NAMALWA (cell line): ENCODE results near the gene PAPPA.

Experiments used
- DNase-seq: peaks from one replicate; pipeline ENCODE4 v3.0.0-alpha.2; 2015; ENCODE audit warnings: low spot score

The PAPPA gene

DNA sequence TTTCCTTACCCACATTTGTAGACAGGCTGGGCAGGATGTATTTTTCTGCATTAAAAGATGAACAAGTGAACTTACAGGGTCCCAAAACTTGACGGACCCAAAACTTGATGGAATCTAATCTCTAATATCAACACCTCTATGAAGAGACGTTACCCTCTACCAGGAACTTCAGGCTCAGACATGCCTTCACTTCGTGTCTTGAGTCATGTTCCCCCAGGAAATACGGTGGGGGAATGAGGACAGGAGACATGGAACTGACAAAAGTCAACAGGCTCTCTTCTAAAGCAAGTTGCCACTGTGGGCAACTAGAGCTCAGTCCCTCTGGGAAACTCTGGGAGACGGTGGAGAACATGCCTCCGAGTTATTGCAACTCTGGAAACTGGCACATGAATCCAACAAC lies 196.1 kb downstream of the PAPPA start:
- no peak for DNase-seq

DNA sequence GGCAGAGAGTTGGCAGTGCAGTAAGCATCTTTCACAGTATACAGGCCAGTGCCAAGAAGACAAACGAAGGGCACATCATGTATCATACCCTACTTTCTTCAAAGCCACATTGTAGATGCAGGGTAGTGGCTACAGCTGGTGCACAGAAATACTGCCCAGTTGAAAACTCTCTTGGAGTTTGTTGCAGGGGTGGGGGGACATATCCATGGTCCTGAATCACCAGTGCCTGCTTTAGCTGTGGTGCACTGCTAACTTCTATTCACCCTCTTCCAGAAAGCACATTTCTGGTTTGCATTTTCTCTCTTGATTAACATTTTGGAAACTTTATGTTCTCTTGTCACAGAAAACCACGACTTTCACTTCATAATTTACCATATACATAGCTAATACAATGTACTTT lies 196.6 kb downstream of the PAPPA start:
- DNase-seq: no peak

DNA sequence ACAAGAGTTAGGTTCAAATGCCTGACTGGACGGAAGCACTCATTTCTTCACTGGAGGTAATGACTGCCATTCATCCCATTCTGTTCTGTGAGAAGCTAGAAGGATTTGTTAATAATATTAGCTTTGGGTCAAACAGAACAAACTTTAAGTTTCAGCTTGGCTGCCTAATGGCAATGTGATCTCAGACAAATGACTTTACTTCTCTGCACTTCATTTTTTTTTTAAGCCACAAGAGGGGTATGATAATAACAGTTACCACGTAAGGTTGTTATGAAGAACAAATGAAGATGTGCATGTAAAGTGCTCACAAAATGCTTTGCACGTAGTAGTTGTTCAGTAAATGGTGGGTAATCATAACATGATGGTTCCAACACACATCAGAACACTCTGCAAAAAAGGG lies 199.4 kb downstream of the PAPPA start:
- DNase-seq: no peak

DNA sequence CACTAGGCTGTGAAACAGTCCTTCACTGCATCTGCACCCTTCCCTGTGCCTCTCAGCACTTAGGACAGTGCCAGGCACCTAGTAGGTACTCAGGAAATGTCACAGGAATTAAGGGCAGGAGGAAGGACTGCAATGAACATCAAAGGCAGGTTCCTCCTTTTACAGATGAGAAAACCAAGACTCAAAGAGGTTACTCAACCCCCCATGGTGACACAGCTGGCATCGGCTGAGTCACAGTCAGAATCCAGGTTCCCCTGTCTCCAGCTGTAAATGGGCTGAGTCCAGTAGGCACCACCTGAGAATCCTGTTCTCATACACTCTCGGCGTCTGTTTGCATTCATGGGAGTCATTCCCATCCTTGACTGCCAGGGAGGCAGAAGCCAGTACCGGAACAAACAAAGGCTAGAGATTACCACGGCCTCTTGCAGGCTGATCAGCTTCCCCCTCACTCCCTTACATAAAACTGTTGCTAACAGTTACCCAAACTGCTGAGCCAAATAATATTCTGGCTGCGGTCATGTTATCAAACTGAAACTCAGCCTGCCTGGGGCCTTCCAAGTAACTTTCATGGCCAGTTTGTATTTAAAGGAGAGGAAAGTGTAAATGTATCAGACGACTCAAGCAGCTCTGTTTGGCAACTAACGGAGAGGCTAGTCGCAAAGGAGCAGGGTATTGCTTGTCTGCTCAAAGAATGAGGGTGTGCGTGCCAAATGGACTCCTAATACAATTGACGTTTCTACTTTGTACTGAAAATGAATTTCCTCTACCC lies 201.7 kb downstream of the PAPPA start:
- no peak for DNase-seq

DNA sequence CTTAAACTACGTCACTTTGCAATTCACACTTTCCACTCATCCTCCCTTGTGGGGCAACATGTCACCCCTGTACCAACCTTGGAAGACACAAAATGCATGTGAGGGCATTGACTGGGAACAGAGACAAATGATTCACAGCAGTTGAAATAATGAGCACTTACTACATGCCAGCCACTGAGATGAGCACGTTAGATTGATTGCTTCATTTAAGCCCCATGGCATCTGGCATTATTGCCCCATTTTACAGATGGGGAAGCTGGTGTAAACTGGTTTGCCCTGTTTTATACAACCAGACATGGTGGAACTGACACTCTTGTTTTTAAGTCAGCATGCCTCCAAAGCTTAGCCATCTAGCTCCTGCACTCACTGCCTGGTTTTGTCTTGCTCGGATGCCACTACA lies 204.7 kb downstream of the PAPPA start:
- DNase-seq: no peak

DNA sequence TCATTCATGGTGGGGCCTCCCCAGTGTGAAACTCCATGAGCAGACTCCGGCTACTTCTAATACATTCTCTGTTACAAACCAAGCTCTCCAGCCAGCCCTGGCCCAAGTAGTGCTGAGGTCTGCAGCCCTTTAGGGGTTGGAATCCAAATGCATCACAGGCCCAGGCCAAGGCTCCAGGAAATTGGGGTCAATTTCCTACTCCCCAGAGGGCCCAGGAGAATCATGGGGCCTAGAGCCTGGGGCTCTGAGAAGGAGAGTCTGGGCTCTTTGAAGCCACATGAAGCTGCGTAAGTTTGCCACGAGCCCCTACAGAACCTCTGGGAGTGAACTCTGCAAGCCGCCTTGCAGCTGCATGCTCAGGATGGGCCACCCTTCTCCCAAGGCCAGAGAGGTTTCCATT lies 206.4 kb downstream of the PAPPA start:
- DNase-seq: no peak

DNA sequence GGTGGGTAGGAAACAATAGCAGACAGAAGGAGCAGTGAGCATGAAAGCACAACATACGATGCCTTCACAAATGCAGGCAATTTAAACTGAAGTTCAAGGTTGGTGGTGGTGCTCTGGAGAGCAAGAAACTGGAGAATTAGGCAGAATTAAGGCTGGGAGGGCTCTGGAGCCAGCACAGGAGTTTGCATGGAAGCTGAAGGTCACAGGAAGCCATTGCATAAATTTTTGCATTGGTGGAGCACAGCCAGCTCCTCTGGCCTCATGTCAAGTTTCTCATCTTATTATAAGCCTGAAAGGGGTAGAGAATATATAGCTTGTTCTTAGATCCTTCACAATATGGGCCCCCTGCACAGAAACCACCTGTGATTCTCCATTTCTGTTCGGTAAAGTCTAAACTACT lies 207.4 kb downstream of the PAPPA start:
- DNase-seq: no peak

DNA sequence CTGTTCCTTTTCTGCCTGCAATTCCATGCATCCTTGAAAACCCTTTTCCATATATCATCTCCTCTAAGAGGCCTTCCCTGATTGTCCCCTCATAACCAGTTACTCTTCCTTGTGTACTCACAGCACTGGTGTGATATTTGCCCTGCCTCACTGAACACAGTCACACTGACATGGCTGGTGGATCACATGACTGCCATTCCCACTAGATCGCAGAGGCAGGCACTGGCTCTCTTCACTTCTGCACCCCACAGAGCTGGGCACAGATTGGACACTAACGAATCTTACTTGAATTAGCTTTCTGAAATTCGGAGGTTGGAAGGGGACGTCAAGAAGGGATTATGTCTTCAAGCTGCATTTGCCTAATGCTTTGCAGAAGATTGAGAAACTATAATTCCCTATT lies 208.0 kb downstream of the PAPPA start:
- DNase-seq: no peak

DNA sequence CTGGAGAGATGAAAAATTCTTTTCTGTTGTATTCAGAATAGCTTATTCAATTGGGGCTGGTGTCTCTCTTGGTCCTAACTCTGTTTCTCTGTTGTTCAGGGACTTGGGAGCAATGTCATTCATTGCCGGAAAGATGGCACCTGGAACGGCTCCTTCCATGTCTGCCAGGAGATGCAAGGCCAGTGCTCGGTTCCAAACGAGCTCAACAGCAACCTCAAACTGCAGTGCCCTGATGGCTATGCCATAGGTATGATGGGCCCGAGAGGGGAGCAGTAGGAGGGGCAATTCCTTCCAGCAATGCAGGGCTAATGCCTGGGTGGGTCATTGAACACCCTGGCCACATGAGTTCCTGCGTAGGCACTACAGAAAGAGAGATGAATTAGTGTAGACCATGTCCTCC lies 208.9 kb downstream of the PAPPA start:
- no peak for DNase-seq

DNA sequence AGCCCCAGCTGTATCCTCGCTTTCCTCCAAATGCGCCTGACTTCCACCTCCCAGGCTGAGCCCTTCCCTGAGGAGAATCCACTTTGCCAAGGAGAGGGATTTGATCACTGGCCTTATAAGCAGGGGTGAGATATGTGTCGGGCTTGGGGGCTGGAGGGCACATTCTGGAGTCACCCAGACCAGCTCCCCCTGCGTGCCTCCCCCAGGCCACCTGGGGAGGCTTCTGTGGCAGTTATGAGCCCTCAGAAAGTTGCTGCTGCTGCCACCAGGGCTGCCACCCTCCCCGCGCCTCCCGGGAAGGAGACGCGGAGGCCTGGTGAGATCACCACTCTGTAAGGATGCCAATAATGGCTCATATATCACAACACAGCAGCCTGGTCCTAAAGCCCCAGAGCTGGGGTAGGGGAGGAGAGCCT lies 211.5 kb downstream of the PAPPA start:
- DNase-seq: no peak

DNA sequence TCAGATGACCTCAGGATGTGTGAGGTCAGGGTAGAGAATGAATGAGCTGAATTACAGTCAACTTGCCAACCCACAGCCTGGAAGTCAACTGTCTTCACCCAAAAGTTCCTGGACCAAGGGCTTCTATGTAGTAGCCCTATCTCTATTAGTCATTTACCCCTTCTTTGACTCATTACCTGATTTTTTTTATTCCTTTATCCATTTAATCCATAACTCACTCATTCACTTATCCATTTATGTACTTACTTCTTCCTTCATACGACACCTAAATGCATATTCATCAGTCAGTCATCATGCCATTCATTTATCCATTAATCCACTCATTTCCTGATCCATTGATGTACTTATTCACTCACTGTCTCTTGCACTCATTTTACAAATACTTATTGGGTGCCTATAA lies 212.7 kb downstream of the PAPPA start:
- DNase-seq: no peak

DNA sequence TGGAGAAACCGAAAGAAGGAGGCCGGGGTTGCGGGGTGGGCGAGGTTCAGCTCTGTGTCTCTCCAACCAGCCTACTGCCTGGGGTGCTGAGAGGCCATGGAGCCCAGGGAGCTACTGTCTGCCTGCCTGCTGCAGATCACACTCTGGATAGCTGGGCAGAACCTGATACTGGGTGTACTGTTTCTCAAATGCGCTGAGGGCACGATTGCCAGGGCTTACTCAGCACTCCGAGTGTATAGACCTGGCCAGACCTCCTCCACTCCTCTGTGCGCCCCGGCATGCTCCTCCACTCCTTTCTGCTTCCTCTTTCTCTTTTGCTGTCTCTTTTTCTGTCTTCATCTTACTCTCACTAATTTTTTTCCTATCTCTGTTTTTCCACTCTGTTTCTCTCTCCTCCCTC lies 215.1 kb downstream of the PAPPA start:
- DNase-seq: no peak

DNA sequence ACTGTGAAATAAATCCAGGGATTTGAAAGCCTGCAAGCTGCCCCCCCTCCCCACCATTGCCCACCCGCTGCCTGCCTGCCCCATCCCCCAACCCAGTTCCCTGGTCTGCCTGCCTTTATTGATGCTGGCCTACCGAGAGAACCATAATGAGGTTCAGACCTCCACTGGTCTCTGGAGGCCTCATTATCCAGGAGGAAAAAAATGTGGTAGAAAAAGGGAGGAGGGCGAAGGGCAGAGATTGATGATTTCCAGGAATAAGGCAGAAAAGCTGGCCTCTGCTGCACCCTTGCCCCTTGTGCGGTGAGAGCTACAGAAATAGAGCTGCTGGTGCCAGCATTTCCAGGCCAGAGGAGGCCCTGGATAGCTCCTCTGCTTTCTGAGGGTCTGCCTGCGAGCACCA lies 216.1 kb downstream of the PAPPA start:
- no peak for DNase-seq

DNA sequence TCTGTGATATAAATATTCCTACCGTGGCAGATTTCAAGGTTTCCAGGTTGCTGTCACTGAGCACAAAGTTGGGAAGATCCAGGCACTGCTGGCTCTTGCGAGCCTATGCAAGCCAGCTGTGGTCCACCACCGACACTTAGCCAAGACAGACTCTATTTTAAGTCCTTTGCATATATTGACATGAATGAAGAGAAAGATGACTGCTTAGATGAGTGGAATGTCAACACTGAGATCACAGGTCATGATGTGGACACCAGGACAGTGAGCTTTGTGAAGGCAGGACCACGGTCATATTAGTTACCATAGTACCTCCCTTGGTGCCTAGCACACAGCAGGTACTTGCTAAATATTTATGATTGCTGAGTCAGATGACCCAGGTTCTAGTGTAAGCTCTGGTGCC lies 217.0 kb downstream of the PAPPA start:
- no peak for DNase-seq

DNA sequence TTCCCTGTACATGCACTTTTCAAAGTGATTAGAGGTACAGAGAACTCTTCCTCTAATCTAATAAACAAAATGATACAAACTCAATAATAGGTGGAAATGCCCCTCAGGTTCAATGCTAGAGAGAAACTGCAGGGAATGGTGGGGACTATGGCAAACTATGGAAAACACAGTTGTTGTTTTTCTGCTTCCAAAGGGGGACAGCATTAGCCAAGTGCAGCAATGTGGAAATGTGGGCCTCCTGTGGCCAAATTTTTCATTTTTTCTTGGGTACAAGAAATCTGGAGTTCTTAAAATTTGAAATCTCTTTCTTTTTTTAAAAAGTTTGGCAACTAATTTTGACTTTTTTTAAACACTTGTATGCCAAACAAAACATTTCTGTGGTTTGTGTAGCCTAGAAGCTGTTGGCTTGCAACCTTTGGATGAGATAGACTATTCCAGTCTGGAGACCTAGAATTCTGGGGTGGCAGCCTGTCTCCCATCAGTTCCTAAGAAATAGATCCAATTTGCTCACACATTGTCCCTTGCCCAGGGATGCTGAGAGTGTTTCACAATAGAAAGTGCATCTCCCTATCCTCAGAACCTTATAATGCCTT lies 218.6 kb downstream of the PAPPA start:
- no peak for DNase-seq

DNA sequence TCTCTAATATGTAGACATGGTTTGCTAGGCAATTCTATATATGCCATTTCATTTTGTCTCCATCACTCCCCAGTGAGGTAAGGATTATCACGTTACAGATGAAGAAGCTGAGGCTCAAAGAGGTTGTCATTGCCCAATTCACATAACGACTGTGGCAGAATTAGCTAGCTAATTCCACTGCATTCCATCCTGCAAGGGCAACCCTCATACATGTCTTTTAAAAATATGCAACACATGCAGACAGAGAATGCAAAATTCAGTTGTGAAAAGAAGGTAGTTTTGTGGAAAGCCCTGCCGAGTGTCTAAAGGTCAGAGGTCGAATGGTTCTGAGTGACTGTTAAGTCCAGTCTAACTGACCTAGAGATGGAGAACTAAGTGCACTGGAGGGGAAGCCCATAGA lies 219.2 kb downstream of the PAPPA start:
- DNase-seq: no peak

DNA sequence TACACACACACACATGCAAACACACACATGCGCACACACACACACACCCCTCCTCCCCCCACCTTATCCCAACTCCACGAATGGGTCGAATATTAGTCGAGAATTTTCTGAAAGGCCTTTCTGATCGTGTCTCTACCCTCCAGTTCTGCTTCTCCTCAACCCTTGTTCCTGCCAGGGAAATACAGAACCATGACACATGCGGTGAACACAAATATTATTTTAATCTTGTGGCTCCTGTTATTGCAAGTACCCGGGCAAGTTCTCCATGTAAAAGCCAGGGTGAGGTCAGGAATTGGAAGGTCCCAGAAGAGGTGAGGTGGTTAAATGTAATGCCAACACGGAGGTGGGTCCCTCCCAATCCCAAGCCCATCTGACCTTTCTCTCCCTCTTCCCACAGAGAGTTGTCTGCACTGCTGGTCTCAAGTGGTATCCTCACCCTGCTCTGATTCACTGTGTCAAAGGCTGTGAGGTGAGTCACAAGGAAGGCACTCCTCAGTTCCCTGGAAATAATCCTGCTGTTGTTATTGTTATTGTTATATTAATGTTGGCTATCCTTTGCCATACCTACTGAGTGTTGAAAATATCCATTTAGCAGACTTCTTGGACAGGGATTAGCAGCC lies 223.7 kb downstream of the PAPPA start:
- DNase-seq: no peak

DNA sequence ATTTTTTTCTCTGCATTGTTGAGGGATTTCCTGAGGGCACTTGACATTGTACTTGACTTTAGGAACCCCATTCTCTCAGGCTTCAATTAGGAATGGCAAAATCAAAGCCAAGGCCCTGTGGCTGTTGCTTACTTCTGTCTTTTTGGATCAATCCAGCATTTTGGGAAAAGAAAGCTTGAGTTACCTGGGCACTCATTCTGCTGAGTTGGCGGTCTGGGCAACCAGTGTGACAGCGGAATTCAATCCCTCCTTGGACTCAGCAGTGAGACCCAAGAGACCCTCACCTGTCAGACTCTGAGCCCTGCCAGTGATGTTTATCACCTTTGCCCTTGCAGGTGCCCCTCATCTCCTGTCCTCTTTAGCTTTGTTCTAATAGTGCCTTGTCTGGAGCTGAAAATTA lies 225.3 kb downstream of the PAPPA start:
- no peak for DNase-seq

DNA sequence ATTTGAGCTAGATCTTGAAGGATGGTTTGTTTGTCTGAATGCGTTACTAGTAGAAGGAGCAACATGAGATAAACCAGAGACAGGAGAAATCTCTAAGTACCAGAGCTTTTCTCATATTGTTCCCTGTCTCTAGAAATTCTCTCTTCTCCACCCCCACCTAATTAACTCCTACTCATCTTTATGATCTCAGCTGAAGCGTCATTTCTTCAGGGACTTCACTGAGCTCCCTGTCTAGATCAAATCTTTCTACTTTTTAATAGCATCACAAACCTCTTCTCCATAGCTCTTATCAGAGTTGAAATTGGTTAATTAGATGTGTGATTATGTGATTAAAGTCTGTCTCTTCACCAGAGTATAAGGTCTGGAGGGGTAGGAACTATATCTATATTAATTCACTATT lies 226.2 kb downstream of the PAPPA start:
- no peak for DNase-seq

DNA sequence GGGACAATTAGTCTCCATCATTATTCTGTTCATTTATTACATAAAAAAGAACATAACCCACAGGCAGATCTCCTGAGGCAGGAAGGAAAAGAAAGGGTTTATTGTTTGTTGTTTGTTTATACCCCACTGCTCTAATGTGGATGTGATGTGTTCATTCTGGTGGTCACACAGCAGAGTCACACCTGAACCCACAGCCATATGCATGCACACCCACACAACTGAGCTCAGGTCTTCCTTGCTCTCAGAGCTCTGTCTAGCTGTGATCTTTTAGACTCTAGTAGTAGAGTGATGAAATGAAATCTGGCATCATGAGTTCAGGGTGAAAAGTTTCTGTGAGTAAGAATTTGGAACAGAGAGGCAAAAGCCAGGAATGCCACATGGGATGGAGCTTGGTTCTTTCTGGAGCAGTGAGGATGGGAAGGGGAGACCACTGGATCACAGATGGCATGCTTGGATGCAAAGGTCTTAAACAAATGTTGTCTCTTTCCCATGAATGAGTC lies 227.0 kb downstream of the PAPPA start:
- DNase-seq: no peak

DNA sequence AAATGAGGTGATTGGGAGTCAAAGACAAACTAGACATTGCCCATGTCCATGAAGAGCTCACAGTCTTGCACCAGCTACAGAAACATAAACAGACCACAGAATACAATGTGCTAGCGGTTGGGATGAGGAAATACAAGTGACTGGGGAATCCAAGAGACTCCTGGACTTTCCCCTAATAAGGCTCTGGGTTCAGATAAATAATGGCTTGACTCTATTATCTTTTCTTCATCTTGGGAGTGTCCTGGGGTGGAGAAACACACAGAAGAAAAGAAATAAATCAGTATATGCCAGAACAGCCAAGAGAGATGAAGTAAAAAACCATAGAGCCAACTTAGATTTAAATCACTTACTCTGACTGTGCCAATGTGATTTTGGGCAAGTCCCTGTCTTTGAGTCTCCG lies 227.8 kb downstream of the PAPPA start:
- no peak for DNase-seq

DNA sequence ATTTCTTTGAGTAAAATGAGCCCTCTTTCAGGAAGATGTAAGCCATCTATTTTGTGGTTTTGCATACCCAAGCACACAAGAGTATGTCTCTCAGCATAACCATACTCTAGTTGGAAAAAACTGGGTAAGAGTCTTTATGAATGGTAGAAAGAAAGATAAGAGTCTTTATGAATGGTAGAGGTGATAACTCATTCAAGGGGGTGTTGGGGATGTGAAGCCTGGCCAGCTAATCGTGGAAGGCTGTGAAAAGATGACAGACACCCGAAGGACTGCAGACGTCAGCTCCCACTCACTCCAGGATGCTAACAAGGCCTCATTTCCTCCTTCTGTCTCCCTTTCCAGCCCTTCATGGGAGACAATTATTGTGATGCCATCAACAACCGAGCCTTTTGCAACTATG lies 228.5 kb downstream of the PAPPA start:
- no peak for DNase-seq

DNA sequence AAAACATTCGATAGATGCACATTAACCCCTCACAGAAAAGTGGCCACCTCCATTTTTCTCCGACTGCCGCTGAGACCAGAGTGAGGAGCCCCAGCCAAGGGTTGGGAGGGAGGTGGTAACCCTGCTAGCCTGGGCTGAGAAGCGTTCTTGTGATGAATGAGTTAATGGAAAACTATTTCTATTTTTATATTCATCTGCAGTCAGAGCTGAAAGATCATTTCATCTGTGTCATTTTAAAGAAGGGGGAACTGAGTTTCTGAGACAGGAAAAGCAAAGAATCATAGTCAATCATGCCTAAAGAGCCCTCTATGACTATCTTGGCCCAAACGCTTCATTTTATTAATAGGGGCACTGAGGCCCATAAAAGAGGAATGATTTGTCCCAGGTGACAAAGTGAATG lies 229.5 kb downstream of the PAPPA start:
- DNase-seq: peak; percentile 4

DNA sequence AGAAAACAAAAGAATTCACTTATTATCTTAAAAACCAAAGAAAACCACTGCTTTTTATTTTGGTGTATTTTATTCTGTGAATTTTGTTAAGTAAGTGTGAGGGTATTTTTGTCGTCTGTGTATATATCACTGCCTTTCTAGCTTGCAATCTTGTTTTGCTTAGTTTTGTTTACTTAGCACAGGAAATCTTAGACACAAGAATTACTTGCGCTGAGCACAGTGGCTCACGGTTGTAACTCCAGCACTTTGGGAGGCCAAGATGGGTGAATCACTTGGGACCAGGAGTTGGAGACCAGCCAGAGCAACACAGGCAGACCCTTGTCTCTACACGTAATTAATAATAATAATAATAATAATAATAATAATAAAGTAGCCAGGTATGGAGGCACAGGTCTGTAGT lies 230.3 kb downstream of the PAPPA start:
- no peak for DNase-seq
